Coronary artery (tissue), 2 donors: ENCODE measurements around the gene CHAC1.

Experiments used
- DNase-seq: peaks from one replicate; pipeline ENCODE4 v3.0.0-alpha.2; 2017; ENCODE audit warnings: low spot score
- H3K27ac ChIP-seq, 2 donors: fragments of 200-600 bp; sonication (generic); one replicate each; pipeline ENCODE4 v1.5.1; 2016 to 2019
- H3K4me3 ChIP-seq: fragments of 200-600 bp; sonication (generic); 2 replicates; pipeline ENCODE4 v1.5.1; 2016; ENCODE audit warnings: mild to moderate bottlenecking, moderate library complexity
- TF ChIP-seq, protein P1 (sequence below): fragments of 200-600 bp; sonication (generic); IDR thresholded peaks from one replicate; pipeline ENCODE4 v1.5.1; 2019; ENCODE audit warnings: antibody characterized with exemption

Gene CHAC1

DNA sequence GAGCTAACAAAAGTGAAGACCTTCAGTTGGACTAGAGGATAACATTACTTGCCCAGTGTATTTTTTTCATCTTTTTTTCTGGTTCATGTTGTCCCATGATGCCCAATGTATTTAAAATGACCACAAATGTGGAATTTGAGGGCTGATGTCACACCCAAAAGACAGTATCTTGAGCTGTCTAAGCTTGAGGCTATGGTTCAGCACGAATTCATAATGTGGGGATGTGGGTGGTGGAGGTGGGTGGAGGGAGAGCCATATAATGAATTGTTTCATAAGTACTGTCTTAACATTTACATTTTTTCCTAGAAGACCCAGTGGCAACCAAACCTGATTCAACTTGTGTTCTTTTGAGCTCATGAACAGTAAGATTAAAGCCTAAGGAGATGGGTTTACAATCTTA is 37.5 kb downstream of the CHAC1 start:
- Histone ChIP-seq H3K27ac (no peak overlapping the region), H3K4me3 (no peak overlapping the region)
- TF ChIP-seq, protein P1, sequence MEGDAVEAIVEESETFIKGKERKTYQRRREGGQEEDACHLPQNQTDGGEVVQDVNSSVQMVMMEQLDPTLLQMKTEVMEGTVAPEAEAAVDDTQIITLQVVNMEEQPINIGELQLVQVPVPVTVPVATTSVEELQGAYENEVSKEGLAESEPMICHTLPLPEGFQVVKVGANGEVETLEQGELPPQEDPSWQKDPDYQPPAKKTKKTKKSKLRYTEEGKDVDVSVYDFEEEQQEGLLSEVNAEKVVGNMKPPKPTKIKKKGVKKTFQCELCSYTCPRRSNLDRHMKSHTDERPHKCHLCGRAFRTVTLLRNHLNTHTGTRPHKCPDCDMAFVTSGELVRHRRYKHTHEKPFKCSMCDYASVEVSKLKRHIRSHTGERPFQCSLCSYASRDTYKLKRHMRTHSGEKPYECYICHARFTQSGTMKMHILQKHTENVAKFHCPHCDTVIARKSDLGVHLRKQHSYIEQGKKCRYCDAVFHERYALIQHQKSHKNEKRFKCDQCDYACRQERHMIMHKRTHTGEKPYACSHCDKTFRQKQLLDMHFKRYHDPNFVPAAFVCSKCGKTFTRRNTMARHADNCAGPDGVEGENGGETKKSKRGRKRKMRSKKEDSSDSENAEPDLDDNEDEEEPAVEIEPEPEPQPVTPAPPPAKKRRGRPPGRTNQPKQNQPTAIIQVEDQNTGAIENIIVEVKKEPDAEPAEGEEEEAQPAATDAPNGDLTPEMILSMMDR = no peak
- DNase-seq = no peak

DNA sequence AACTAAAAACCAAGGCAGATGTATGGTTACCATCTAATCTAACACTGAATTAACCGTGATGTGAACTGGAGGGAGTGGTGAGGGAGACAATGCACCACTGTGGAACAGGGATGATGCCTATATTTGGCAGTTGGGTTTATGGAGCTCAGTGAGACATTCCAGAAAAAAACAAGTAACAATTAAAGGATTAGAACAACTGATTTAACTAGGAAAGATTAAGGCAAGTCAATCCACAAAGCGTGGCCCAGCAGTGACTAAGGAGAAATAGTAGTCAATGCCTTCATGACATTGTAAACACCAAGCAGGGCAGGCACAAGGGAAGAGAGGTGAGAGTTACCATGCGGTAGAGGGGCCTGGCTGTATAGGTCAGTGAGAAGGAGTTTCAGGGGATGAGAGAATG is 38.1 kb downstream of the CHAC1 start:
- DNase-seq = no peak
- H3K4me3 ChIP-seq = no peak overlapping the region
- H3K27ac ChIP-seq = no peak overlapping the region
- TF ChIP-seq, protein P1 = no peak

DNA sequence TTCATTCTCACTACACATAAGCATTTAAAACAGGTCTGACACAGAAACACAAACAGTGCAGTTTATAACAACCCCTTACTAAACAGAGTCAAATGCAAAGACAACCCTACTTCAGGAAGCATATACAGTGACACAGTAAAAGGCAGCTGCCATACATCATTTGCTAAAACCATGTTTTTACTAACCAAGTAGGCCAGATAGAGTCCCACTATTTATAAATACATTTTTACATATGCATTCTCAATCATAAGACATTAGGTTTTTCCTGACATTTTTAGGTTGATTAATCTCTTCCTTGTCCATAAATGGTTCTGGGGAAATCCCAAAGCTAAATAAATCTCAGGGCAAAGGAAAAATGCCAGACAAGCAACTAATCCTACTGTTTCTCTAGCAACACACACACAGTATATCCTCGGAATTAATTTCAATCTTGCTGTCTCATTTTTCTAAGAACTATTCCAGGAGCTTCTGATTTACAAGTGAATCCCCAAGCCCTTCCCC is 39.0 kb downstream of the CHAC1 start:
- Histone ChIP-seq H3K27ac (no peak overlapping the region), H3K4me3 (no peak overlapping the region)
- no peak for DNase-seq
- TF ChIP-seq, protein P1 = no peak

DNA sequence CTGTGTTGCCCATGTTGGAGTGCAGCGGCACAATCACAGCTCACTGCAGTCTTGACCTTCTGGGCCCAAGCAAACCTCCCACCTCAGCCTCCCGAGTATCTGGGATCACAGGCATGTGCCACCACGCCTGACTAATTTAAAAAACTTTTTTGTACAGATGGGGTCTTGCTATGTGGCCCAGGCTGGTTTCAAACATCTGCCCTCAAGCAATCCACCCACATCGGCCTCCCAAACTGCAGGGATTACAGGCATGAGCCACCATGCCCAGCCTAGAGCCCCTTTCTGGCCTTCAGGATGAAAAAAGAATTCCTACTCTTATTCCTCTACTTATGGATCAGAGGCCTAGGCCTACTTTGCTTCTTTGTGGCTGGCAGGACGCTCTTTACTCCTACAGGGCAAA is 39.6 kb downstream of the CHAC1 start:
- TF ChIP-seq, protein P1 = no peak
- H3K27ac ChIP-seq = peak overlapping the region; percentile 40 to 51

DNA sequence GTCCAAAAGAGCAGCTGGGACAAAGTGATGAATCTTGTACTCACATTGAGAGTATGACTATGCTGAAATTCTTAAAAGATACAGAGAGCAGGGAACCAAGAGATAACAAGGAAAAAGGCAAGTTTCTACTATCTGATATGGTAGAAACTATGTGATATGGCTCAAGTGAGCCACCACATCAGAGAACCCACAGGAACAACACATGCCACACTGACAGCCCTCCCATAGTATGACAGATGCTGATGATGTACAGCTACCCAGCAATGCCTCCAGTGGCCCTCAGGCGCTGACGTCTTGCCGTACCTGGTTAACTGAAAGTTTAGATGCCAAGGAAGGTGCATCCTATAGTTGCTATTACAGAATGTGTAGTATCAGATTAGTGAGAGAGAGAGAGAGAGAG is 42.4 kb downstream of the CHAC1 start:
- Histone ChIP-seq H3K4me3 (no peak overlapping the region), H3K27ac (no peak overlapping the region)
- TF ChIP-seq, protein P1 = no peak
- DNase-seq = no peak

More for the DNA sequence above, 39.6 kb downstream of the CHAC1 start:
- H3K4me3 ChIP-seq = no peak overlapping the region
- DNase-seq = no peak

DNA sequence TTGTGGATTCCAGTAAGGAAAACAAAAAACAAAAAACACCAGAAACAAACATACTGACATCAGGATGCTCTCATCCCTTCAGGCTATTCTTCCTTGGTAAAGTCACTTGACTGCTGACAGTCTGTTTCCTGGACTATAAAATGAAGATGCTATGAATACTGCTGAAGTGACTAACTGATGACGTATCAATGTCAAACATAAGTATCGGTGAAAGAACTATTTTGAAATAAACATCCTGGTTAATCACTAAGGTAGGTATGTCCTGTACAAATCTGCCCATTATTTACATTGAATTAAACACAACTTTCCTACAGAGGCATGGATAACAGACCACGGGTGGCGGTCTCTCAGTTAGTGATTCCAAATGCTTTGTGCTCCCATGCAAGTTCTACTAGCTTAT is 45.9 kb downstream of the CHAC1 start:
- TF ChIP-seq, protein P1 = no peak
- DNase-seq = no peak
- Histone ChIP-seq H3K4me3 (no peak overlapping the region), H3K27ac (no peak overlapping the region)

DNA sequence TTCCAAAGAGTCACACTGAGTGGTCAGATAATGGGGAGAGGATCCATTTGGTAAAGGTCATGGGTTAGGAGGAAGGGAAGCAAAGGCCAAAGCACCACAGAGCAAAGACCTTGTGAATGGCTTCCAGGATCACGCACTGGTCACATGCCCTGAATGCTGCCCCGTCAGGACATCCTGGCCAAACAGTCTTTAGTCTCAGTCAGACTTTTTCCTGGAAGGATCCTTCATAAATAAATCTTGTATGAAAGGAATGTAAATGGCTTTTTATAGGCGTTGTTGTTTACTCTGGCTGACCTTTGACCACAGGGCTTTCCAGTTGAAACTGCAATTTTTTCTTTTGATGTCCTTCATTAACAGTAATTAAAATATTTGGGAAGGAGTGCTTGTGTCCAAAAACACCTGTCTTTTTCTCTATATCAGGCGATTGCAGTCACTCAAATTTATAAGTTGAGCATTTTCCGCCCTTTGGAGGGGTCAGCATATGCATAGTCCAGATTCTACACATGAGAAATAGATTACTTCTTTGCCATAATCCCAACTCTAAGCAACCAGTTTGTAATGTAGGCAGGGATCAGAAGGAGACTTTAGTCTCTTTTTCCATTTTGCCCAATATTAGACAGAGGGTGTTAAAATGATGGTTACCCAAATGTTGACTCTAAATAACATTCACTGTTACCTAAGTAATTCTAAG is 48.4 kb downstream of the CHAC1 start:
- TF ChIP-seq, protein P1 = no peak
- no peak for DNase-seq
- H3K4me3 ChIP-seq = no peak overlapping the region
- peak overlapping the region in 1 of 2 donors; percentile 0 for H3K27ac ChIP-seq
